ENCODE data around the gene SUOX. TPM values are rescaled to one million over a fixed set of nuclear protein-coding genes. Genes with fewer than 3 reads are reported as not detected.
A peak's percentile ranks its signal among the peaks of the same experiment; 100 is the strongest.
"Not testable (repeated sequence)": the region's sequence is repeated elsewhere in the genome, so short reads cannot be mapped to it uniquely, and the experiment has no call there.

SUOX gene
- total RNA-seq, 1 donor from 2014 or later: 12.9 TPM

- DNase-seq (ENCODE audit: low read depth): no peak
- peak overlapping the region; percentile 83 for H3K4me3 ChIP-seq (ENCODE audit: low read depth, low read length)
- TF ChIP-seq, protein P1, sequence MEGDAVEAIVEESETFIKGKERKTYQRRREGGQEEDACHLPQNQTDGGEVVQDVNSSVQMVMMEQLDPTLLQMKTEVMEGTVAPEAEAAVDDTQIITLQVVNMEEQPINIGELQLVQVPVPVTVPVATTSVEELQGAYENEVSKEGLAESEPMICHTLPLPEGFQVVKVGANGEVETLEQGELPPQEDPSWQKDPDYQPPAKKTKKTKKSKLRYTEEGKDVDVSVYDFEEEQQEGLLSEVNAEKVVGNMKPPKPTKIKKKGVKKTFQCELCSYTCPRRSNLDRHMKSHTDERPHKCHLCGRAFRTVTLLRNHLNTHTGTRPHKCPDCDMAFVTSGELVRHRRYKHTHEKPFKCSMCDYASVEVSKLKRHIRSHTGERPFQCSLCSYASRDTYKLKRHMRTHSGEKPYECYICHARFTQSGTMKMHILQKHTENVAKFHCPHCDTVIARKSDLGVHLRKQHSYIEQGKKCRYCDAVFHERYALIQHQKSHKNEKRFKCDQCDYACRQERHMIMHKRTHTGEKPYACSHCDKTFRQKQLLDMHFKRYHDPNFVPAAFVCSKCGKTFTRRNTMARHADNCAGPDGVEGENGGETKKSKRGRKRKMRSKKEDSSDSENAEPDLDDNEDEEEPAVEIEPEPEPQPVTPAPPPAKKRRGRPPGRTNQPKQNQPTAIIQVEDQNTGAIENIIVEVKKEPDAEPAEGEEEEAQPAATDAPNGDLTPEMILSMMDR (conservative IDR thresholded peaks at IDR 0.05; ENCODE audit: low read depth, low read length): peak; percentile 87
Measured at GRCh38 chr12:55996201-55996714, 818 bp upstream of the SUOX start.

- H3K4me3 ChIP-seq (ENCODE audit: low read depth, low read length): peak overlapping the region; percentile 83
- no peak for DNase-seq (ENCODE audit: low read depth)
- TF ChIP-seq, protein P1 (conservative IDR thresholded peaks at IDR 0.05; ENCODE audit: low read depth, low read length): no peak
Measured at GRCh38 chr12:55997535-55997859, 421 bp downstream of the SUOX start.

GRCh38 chr12:55999522-55999921 lies 2.4 kb downstream of the SUOX start:
- DNase-seq (ENCODE audit: low read depth): not testable (repeated sequence)

DNA sequence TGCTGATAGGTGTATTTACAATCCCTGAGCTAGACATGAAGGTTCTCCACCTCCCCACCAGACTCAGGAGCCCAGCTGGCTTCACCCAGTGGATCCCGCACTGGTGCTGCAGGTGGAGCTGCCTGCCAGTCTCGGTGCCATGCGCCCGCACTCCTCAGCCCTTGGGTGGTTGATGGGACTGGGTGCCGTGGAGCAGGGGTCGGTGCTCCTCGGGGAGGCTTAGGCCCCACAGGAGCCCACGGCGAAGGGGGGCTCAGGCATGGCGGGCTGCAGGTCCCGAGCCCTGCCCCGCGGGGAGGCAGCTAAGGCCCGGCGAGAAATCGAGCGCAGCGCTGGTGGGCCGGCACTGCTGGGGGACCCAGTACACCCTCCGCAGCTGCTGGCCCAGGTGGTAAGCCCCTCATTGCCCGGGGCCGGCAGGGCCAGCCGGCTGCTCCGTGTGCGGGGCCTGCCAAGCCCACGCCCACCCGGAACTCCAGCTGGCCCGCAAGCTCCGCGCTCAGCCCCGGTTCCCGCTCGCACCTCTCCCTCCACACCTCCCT lies 3.0 kb downstream of the SUOX start:
- not testable (repeated sequence) for DNase-seq (ENCODE audit: low read depth); H3K4me3 ChIP-seq (ENCODE audit: low read depth, low read length)

More at GRCh38 chr12:55999522-55999921, 2.4 kb downstream of the SUOX start:
- not testable (repeated sequence) for H3K4me3 ChIP-seq (ENCODE audit: low read depth, low read length)

- no peak for DNase-seq (ENCODE audit: low read depth)
- H3K4me3 ChIP-seq (ENCODE audit: low read depth, low read length): peak overlapping the region; percentile 4
- TF ChIP-seq, protein P1 (conservative IDR thresholded peaks at IDR 0.05; ENCODE audit: low read depth, low read length): no peak
Measured at GRCh38 chr12:56001487-56002100, 4.5 kb downstream of the SUOX start.

GRCh38 chr12:56003376-56003775 lies 6.3 kb downstream of the SUOX start:
- not testable (repeated sequence) for DNase-seq (ENCODE audit: low read depth); H3K4me3 ChIP-seq (ENCODE audit: low read depth, low read length)

DNA sequence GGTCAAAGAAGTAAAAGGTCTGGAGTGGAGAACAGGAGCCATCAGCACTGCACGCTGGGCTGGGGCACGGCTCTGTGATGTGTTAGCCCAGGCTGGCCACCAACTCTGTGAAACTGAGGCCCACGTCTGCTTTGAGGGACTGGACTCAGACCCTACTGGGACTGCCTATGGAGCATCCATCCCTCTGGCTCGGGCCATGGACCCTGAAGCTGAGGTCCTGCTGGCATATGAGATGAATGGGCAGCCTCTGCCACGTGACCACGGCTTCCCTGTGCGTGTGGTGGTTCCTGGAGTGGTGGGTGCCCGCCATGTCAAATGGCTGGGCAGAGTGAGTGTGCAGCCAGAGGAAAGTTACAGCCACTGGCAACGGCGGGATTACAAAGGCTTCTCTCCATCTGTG lies 7.1 kb downstream of the SUOX start:
- DNase-seq (ENCODE audit: low read depth): no peak
- TF ChIP-seq, protein P1 (conservative IDR thresholded peaks at IDR 0.05; ENCODE audit: low read depth, low read length): no peak
- H3K4me3 ChIP-seq (ENCODE audit: low read depth, low read length): no peak overlapping the region

DNA sequence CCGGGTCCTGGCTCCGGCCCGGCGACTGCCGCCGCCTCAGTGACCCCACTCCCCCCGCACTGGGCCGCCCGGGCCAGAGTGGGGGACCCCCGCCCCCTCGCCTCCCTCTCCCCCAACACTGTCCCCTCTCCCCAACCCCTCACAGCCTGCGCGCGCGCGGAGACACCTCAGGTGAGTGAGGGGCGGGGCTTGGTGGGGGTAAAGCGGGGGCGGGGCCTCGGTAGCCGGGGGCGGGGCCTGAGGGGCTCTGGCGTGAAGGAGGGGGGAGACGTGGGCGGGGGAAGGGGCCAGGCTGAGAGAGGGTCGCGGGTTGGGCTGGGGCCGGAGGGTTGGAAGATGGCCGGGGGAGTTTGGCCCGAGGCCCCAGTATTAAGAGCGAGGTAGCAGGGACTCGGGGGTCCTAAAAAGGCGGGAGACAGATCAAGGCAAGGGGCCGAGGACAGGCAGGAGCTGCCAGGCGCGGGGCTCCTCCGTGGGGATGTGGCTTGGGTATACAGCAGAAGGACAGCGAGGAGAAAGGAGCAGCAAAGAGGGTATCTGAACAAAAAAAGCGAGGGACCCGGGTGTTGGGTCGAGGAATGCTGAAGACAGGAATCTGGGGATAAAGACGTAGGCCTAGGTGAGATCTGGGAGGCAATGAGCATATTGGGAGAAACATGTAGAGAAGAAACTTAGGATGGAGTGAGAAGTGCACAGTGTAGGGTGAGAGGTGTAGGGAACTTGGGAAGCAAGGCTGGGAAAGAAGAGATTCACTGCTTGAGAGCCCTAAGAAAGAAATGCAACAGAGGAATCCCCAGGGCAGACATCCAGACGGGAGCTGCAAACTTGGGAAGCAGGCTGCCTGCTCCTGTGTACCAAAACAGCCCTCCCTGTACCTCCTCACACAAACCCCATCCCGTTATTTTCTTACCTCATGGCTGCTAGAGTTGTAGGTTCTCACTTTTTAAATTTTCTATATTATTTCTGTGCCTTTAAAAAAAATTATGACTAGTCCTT lies 10.8 kb downstream of the SUOX start:
- peak overlapping the region; percentile 78 for H3K4me3 ChIP-seq (ENCODE audit: low read depth, low read length)
- TF ChIP-seq, protein P1 (conservative IDR thresholded peaks at IDR 0.05; ENCODE audit: low read depth, low read length): no peak
- no peak for DNase-seq (ENCODE audit: low read depth)

All from epithelial cell of proximal tubule (primary cell).